GM19468 (cell line): ENCODE data around the gene ANKRD42.
"Not testable (repeated sequence)": the region's sequence is repeated elsewhere in the genome, so short reads cannot be mapped to it uniquely, and the experiment has no call there.

Source experiments
- ATAC-seq: cut with Tn5 transposase; IDR thresholded peaks from one replicate; pipeline ENCODE4 v1.9.1; 2021; ENCODE audit warnings: mild to moderate bottlenecking, moderate library complexity, moderate number of reproducible peaks; ENCODE audit not compliant: unreplicated experiment; ENCODE audit errors: extremely low read depth

The ANKRD42 gene

DNA sequence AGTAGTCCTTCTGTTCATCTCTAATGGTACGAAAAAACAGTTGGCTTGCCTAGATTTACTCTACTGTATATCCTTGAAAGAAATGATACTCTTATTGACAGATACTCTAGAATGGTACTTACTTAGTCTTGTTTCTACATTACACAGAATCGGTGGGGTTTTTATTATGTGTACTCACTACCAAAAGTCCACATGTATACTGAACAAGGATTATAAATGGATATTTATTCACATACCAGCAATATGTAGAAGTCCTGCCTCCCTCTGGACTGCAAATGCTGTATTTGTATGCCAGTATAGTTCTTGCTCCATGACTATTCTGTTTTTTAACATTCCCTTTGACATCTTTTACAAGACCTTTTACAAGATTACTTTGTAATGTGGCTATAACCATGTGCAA is 22.6 kb upstream of the ANKRD42 start:
- no peak for ATAC-seq

- no peak for ATAC-seq
These were observed 21.0 kb upstream of the ANKRD42 start for GRCh38 chr11:83172551-83172950.

GRCh38 chr11:83174008-83174407 is 19.5 kb upstream of the ANKRD42 start:
- ATAC-seq: no peak

GRCh38 chr11:83175815-83176214 is 17.7 kb upstream of the ANKRD42 start:
- no peak for ATAC-seq

DNA sequence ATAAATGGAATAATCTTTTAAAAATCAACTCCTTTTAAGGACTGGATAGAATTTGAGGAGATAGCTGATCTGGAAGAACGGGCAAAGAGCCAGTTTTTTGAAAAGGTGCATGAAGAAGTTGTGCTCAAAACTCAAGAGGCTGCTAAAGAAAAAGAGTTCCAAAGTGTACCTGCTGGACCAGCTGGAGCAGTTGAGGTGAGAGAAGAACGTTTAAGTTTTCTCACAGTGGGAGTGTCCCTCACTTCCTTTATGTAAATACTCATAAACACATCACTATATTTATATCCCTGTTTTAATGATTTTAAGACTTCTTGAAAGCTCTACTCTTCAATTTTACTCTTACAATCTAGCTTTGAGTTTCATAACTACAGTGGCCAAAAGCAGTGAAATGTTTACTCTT is 11.7 kb upstream of the ANKRD42 start:
- ATAC-seq: no peak

GRCh38 chr11:83185767-83186166 is 7.7 kb upstream of the ANKRD42 start:
- ATAC-seq: no peak

DNA sequence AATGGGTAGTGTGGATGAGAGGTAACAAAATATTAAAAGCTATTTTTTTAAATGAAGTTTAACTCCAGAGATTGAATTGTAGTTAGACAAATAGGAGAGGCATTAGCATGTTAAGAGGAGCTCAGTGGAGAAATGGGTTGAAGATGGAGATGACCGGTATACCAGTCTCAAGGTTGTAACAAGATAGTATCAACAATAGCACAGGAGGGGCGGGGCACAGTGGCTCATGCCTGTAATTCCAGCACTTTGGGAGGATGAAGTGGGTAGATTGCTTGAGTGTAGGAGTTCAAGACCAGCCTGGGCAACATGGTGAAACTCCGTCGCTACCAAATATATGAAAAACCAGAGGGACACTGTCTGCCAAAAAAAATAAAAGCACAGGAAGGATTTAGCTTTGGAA is 6.0 kb upstream of the ANKRD42 start:
- ATAC-seq: no peak

DNA sequence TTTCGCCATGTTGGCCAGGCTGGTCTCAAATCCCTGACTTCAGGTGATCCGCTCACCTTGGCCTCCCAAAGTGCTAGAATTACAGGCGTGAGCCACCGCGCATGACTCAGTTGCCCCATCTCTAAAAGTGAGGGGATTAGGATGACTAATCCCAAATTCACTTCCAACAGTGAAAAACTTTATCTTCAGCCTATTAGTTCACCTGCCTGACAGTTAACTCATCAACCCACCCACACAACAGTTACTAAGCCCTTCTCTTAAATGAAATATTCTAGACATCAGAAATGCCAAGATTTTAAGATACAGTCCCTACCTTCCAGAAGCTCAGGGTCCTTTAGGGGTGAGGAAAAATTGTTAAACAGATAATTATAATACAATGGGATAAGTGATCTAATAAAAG is 2.0 kb upstream of the ANKRD42 start:
- no peak for ATAC-seq

DNA sequence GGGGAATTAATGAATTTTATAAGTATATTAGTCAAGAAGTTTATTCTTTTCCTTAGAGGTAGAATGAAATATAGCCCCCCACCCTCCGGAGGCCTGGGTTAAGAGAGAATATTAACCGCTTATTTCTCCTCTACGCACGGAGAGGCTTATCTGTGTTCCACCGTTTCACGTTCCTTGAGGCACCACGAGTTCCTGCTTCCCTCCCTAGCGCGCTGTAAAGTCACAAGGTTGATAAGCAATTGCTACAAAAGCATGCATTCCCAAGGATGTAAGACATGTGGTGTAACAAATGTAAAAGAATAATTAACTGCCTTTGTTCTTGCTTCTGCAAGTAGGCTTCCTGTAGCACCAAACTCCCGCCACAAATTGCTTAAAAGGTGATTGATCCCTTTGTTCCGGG is 1.5 kb upstream of the ANKRD42 start:
- ATAC-seq: no peak

- ATAC-seq: no peak
These were observed 786 bp upstream of the ANKRD42 start for GRCh38 chr11:83192606-83193245.

GRCh38 chr11:83194281-83195142 is 1.0 kb downstream of the ANKRD42 start:
- ATAC-seq: peak; percentile 22

- ATAC-seq: no peak
These were observed 1.6 kb downstream of the ANKRD42 start for GRCh38 chr11:83195143-83195466.

- ATAC-seq: no peak
These were observed 2.1 kb downstream of the ANKRD42 start for GRCh38 chr11:83195649-83196048.

GRCh38 chr11:83200035-83200434 is 6.5 kb downstream of the ANKRD42 start:
- no peak for ATAC-seq

- ATAC-seq: no peak
These were observed 12.2 kb downstream of the ANKRD42 start for GRCh38 chr11:83205608-83206185.

- ATAC-seq: no peak
These were observed 12.7 kb downstream of the ANKRD42 start for GRCh38 chr11:83206221-83206620.

GRCh38 chr11:83206771-83207382 is 13.4 kb downstream of the ANKRD42 start:
- ATAC-seq: not testable (repeated sequence)

GRCh38 chr11:83219095-83219494 is 25.6 kb downstream of the ANKRD42 start:
- no peak for ATAC-seq

- ATAC-seq: no peak
These were observed 26.7 kb downstream of the ANKRD42 start for GRCh38 chr11:83220260-83220659.

DNA sequence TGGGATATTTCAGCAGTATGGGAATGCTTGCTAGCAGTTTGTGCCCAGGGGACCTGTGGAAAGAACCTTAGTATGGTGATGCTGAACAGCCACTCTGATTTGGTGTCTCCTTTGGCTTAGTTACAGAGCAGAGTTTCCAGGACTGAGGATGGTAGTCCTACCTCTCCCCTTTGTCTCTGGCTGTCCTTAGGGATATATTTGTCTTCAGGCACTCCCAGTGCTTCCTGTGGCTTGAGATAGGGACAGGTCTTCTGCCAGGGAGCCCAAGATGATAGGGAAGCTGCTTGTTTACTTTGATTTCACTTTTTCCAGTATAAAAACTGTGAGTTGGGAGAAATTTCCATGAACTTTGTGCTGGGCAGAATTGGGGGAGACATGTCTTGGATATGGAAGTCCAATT is 28.2 kb downstream of the ANKRD42 start:
- no peak for ATAC-seq

DNA sequence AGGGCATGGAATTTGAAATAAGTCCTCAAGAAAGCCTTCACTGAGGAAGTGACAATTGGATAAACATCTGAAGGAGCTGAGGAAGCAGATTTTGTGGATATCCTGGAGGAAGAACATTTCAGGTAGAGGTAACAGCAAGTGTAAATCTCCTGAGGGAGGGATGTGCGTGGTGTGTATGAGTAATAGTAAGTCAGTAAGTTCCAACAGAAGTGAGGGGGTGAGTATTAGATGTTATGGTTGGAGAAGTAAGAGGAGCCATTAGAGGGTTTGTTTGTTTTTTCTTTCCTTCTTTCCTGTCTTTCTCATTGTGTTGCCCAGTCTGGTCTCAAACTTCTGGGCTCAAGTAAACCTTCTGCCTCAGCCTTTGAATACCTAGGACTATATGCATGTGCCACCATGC is 29.0 kb downstream of the ANKRD42 start:
- ATAC-seq: no peak
